Pulmonary artery endothelial cell (primary cell): ENCODE data around the gene ATP6V1C2. TPM values are rescaled to one million over a fixed set of nuclear protein-coding genes. Genes with fewer than 3 reads are reported as not detected.

Source experiments
- DNase-seq: peaks from one replicate; pipeline ENCODE4 v3.0.0-alpha.2; 2011; ENCODE audit warnings: low read depth, low spot score
- total RNA-seq: library from RNA; depleted of rRNA; stranded (reverse); fragments of >200 nt; gene quantifications from 2 replicates; pipeline ENCODE4 v1.2.3, GENCODE V29; 2014

ATP6V1C2 gene
- total RNA-seq, 1 donor from 2014 or later: not detected

- DNase-seq: peak; percentile 30
Observed at GRCh38 chr2:10832203-10832936, 110.9 kb downstream of the ATP6V1C2 start.

- no peak for DNase-seq
Observed at GRCh38 chr2:10833021-10833420, 111.6 kb downstream of the ATP6V1C2 start.

GRCh38 chr2:10834068-10834655, 112.7 kb downstream of the ATP6V1C2 start:
- DNase-seq: no peak

Other genes with a start within 250 kb of the ATP6V1C2 start
- gene NOL10, start 31.7 kb upstream of the ATP6V1C2 start, total RNA-seq: 37.1 and 38.9 TPM in 2 replicates
- gene PDIA6, start 91.2 kb downstream of the ATP6V1C2 start, total RNA-seq: 504 and 558 TPM in 2 replicates
- 0.04 and 0.20 TPM in 2 replicates for gene KCNF1, start 190.3 kb downstream of the ATP6V1C2 start, total RNA-seq